H1 (cell line): ENCODE data around the gene SPECC1. TPM values are rescaled to one million over a fixed set of nuclear protein-coding genes. Genes with fewer than 3 reads are reported as not detected.

Experiments used
- CHD2 ChIP-seq: IDR thresholded peaks from 2 replicates; pipeline ENCODE4 v1.6.1; 2012; ENCODE audit warnings: low read length, improper control_type of control experiment
- CHD7 ChIP-seq: fragments of 300-600 bp; sonication (generic); IDR thresholded peaks from 2 replicates; pipeline ENCODE4 v1.7.1; 2012; ENCODE audit warnings: low read length, moderate library complexity, mild to moderate bottlenecking, inconsistent platforms; ENCODE audit not compliant: insufficient replicate concordance
- E2F6 ChIP-seq: IDR thresholded peaks from 2 replicates; pipeline ENCODE4 v1.6.1; 2012; ENCODE audit warnings: inconsistent platforms
- EZH2 ChIP-seq: fragments of 200-600 bp; sonication (generic); IDR thresholded peaks from 2 replicates; pipeline ENCODE4 v1.7.1; 2012; ENCODE audit warnings: low read depth, mild to moderate bottlenecking, moderate library complexity, low read length, inconsistent platforms; ENCODE audit not compliant: severe bottlenecking
- NRF1 ChIP-seq: IDR thresholded peaks from 2 replicates; pipeline ENCODE4 v1.6.1; 2011; ENCODE audit warnings: mild to moderate bottlenecking, low read depth, low read length, improper control_type of control experiment
- RXRA ChIP-seq: IDR thresholded peaks from 2 replicates; pipeline ENCODE4 v1.6.1; 2011; ENCODE audit warnings: low read depth, mild to moderate bottlenecking, low read length, moderate library complexity; ENCODE audit not compliant: insufficient read depth
- SUZ12 ChIP-seq: fragments of 200-600 bp; sonication (generic); IDR thresholded peaks from 2 replicates; pipeline ENCODE4 v1.6.1; 2012; ENCODE audit warnings: mild to moderate bottlenecking, inconsistent platforms, low read length, moderate library complexity, mixed read lengths
- TCF12 ChIP-seq: IDR thresholded peaks from 2 replicates; pipeline ENCODE4 v1.6.1; 2011; ENCODE audit warnings: low read depth, mild to moderate bottlenecking, low read length
- USF2 ChIP-seq: IDR thresholded peaks from 2 replicates; pipeline ENCODE4 v1.6.1; 2011; ENCODE audit warnings: low read length, improper control_type of control experiment
- polyA plus RNA-seq, 7 experiments: library from polyadenylated mRNA; depleted of rRNA in 3 of 7; stranded (reverse) in 5 of 7; unstranded in 2 of 7; fragments of >200 nt in 5 of 7; fragments of 200-250 nt in 2 of 7; gene quantifications; 1 replicate in 5 of 7; 2 replicates in 1 of 7; 4 replicates in 1 of 7; pipeline versions ENCODE4 v1.2.1 to v1.2.3, GENCODE V29; 2011 to 2013; ENCODE audit warnings: missing spikeins in 2 of 7, mixed read lengths in 2 of 7
- total RNA-seq: library from RNA; stranded (reverse); fragmentation: NEBNext Ultra II Directional; extraction: Animal tissue kit (Norgen Biotek cat#: 25700); gene quantifications from 2 replicates; pipeline ENCODE4 v1.2.1, GENCODE V29; 2021

Gene SPECC1
- total and polyA plus RNA-seq, 2 of the 8 experiments (the other 6 are each of a cell fraction or from before 2014, with no cell fraction given) = 35.8 to 87.9 TPM

GRCh38 chr17:19978209-19978802 is 30.9 kb upstream of the SPECC1 start (continued):
- no peak for TF ChIP-seq CHD7
- no peak for TF ChIP-seq E2F6
- TF ChIP-seq TCF12 = no peak
- TF ChIP-seq SUZ12 = no peak
- TF ChIP-seq EZH2 = no peak
- no peak for TF ChIP-seq NRF1
- TF ChIP-seq USF2 = no peak
- TF ChIP-seq CHD2 = no peak
- no peak for TF ChIP-seq RXRA
